Measurements from ENCODE around the gene MISP.

Gene MISP

GRCh38 chr19:778910-779653, 28.2 kb downstream of the MISP start:
- DNase-seq: no peak

GRCh38 chr19:780935-781334, 30.0 kb downstream of the MISP start:
- DNase-seq: no peak

DNA sequence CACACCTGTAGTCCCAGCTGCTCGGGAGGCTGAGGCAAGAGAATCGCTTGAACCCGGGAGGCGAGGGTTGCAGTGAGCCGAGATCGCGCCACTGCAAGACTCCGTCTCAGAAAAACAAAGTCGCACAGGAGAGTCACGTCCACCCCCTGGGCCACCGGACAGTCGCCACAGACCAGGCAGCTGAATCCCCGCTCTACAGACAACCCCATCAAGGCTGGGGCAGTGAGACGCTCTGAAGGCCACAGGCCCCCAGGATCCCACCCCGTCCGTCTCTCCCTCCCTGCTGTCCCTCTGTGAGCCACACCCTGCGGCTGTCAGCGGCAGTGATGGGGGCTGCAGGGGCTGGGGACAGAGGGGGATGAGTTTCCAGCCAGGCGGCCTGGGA, 30.9 kb downstream of the MISP start:
- no peak for DNase-seq

DNA sequence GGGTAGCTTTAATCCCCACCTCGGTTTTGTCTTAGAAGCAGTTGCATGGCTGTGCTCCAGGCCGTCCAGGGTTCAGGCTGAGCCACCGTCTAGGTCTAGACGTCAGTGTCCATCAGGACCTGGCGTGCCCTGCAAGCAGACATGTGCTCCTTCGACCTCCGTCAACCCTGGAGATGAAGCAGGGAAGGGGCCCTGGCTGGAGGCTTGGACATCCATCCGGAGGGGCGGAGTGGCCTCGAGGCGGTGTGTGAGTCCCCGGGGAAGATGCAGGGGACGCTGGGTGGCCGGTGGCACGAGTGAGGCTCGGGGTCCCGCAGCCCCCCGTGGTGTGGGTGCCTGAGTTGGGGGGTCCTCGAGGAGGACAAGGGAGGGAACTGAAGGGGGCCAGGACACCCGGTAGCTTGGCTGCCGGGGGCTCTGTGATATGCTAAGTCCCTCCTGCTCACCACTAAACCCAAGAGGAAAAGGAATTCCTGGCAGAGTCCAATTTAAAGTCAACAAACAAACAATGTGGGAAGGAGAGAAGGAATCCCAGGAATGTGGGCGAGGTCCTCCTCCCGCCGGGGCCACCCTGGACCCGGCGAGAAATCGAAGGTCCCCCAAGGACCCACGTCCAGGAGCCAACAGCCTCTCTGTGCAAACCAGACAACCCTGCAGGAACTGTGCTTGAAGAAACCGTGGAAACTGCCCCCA, 31.4 kb downstream of the MISP start:
- DNase-seq: no peak

DNA sequence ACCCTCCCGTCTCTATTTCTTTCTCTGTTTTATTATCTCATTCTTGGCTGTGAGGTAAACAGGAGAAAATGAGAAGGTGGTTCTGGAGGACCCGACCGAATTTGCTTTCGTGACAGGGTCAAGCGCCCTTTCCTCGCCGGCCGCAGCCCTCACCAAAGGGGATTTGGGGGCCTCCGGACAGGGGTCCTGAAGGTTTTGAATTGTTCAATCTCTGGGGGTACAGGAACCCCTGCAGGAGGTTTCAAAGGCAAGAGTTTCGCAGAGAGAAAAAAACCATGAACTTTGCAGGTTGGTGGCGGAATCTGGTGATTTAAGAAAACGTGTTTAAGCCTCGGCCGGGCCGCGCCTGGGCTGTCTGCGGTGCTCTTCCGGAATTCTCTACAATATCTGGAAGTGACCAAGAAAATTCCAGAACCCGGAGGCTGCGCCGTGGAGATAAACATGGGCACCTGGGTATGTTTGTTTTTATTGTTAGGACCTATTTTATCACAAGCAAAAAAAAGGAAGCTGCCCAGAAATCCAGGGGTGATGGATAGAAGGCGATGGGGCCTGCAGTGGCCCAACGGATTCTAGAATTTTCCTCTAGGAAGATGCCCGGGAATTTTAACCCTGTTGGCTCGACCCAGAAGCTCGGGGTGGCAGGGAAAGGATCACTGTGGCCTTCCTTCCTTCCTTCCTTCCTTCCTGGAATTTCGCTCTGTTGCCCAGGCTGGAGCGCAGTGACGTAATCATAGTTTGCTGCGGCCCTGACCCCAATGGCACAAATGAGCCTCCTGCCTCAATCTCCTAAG, 32.2 kb downstream of the MISP start:
- DNase-seq: no peak

- no peak for DNase-seq
Observed at GRCh38 chr19:784541-784940, 33.6 kb downstream of the MISP start.

DNA sequence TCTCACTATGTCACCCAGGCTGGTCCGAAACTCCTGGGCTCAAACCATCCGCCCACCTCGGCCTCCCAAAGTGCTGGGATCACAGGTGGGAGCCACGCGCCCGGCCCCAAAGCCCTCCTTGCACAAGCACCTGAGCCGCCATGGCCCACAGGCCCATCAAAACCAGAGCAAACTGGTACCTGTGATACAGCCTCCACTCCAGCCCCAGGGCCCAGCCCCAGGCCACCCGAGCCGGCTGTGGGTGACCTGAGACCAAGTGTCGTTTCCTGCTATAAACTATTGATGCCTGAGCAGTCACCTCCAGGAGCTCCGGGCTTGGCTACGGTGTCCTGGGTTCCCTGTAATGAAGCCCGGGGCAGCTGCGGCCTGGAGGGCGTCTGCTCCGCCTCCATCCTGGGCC, 36.6 kb downstream of the MISP start:
- no peak for DNase-seq

DNA sequence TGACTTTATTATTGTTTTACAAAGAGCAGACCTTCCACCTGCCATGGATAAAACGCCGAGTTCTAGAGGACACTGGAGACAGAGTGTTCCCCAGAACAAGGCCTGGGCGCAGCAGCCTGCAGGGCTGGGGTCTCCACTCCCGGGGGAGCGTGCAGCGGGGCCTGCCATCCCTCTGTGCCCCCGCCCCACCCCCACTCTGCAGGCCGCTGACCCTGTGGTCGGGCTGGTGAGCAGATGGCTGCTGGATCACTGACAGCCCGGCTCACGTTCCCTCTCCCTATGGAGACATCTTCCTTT, 37.7 kb downstream of the MISP start:
- no peak for DNase-seq

- DNase-seq: no peak
Observed at GRCh38 chr19:788983-789700, 38.2 kb downstream of the MISP start.

DNA sequence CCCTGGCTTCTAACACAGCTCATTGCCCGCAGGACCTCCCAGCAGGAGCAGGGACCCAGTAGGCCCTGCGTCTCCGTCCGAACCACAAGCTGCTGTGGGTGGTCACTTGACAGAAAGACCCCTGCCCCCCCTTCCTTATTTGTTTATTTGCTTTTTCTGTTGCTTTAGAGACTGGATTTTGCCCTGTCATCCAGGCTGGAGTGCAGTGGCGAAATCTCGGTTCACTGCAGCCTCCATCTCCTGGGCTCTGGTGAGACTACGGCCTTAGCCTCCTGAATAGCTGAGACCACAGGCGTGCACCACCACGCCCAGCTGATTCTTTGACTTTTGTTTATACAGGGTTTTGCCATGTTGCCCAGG, 38.8 kb downstream of the MISP start:
- DNase-seq: no peak

DNA sequence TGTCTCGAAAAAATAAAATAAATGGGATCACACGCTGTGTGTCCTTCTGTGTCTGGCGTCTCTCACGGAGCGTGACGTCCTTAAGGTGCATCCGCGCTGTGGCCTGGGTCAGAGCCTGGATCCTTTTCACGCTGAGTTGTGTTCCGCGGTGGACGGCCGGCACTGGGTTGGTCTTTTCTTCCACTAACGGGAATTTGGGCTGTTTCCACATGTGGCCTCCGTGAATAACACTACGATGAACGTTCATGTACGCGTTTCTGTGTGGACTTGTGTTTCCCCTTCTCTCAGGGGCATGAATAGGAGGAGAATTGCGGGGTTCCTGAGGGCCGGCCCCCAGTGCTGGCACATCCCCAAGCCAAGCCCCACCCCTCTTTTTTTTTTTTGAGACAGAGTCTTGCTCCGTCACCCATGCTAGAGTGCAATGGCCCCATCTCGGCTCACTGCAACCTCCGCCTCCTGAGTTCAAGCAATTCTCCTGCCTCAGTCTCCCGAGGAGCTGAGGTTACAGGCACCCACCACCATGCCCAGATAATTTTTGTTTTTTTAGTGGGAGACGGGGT, 40.2 kb downstream of the MISP start:
- DNase-seq: no peak

DNA sequence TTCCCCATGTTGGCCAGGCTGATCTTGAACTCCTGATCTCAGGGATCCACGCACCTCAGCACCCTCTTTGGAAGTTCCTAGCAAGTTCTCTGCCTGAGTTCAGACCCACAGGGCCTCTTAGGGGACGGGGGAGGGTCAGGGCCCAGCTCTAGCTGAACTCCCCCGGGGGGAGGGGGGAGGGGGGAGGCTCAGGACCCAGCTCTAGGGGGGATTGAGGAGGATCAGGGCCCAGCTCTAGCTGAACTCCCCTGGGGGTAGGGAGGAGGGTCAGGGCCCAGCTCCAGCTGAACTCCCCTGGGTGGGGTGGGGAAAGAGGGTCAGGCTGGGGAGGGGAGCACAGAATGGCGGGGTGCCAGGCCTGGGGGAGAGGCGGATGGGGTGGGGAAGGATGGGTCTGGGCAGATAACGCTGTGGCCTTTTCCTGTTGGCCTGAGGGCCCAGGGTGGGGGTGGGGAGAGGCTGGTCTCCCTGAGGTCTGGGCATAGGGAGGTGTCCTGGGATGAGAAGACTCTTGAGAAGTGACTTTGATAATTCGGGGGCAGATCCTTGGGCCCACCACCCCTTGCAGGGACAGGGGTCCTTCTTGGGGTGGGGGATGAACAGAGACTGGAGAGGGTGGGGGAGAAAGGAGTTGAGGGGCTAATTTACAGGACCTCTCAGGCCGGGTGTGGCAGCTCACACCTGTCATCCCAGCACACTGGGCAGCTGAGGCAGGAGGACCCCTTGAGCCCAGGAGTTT, 40.8 kb downstream of the MISP start:
- DNase-seq: no peak

GRCh38 chr19:792306-792885, 41.5 kb downstream of the MISP start:
- no peak for DNase-seq

- no peak for DNase-seq
Observed at GRCh38 chr19:793806-794205, 42.9 kb downstream of the MISP start.

DNA sequence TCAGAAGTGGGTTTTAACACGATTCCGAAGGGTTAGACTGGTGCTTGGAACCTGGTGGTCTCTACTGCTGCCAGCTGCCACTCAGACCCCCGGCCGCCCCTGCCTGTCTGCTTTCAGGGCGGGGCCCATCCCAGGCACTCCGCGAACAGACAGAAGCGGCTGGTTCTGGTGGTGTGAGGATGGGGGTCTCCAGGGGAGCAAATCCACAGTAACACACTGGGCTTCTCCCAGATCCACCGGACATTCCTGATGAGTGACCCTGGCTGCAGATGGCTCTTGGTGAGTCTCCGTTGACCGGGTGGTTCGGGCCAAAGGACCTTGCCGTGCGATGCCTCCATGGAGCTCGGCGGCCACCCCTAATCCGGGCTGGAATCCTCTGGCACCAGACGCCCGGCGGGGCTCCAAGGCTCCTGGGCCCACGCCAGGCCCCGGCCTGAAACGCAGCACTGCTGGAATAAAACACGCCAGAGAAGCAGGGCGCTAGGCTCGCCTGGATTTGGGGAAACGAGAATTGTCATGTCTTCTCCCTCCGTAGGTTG, 44.2 kb downstream of the MISP start:
- DNase-seq: no peak

DNA sequence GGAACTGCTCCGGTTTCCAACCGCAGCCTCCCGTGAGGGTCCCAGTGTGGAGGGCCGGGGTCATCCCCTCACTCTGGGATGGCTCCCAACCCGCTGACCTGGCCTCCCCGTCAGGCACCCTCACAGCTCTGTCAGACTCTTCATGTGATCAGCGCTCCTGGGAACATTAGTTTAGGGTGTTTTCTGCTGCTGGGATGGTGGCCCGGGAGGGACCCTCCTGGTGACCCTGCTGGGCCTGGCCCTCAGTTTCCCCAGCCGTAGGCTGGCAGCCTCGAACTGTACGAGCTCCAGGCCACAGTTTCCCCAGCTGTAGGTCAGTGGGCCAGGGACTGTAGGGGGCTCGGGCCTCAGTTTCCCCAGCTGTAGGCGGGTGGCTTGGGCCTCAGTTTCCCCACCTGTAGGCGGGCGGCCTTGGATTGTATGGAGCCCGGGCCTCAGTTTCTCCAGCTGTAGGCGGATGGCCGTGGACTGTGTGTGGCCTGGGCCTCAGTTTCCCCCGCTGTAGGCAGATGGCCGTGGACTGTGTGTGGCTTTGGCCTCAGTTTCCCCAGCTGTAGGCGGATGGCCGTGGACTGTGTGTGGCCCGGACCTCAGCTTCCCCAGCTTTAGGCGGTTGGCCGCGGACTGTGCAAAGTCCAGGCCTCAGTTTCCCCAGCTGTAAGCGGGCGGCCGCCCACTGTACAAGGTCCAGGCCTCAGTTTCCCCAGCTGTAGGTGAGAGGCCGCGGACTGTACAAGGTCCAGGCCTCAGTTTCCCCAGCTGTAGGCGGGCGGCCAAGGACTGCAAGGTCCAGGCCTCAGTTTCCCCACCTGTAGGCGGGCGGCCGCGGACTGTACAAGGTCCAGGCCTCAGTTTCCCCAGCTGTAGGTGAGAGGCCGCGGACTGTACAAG, 45.0 kb downstream of the MISP start:
- no peak for DNase-seq

- DNase-seq: peak; percentile 100
Observed at GRCh38 chr19:796692-797527, 46.0 kb downstream of the MISP start, which contains the start of gene PTBP1. Gene PTBP1, plus strand, starts transcription at chr19:797452. Its CDS starts 46 bp downstream, at chr19:797498.

DNA sequence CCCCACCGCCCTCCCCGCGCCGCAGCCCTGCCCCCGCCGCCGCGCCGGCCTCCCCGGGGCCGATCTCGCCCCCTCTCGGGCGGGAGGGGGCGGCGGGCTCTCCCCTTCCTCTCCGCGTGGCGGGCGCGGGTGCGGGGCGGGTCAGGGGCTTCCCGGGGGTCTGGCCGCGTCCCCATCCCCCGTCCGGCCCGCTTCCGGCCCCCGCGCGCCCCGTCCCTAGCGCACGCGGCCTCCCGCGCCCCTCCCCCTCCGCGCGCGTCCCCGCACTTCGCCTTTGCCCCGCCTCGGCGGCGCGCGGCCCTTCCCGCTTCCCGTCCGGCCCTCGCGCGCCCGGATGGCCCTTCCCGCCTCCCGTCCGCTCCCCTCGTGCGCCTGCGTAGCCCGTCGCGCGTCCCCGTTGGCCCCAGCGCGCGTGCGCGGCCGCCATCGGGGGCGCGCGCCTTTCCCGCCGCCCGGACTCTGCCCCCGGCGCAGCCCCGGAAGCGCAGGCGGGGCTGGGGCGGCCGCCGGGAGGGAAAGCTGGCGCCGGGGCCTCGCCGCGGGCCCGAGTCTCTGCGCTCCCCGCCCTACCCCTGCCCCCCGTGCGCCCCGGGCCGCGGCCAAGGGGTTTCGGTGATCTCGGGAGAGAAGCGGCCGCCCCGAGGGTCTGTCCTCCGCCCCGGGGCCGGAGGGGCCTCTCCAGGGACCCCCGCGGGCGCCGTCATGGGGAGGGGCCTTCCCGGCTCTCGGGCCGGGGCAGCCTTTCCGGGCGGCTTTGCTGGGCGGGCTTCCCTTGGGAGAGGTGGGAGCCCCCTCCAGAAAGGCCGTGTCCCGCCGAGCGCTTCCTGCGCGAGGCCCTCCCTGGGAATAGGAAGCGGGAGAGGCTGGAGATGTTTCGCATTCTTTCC, 46.9 kb downstream of the MISP start:
- DNase-seq: peak; percentile 91

All from CD4-positive, alpha-beta T cell treated with Interleukin-21 for 1 hour (primary cell).